Limb (tissue), 2 donors: ENCODE data around the gene NPW.
A peak's percentile ranks its signal among the peaks of the same experiment; 100 is the strongest.

ENCODE experiments used
- DNase-seq, 2 donors: peaks; one replicate each; pipeline ENCODE4 v3.0.0-alpha.2; 2016; ENCODE audit errors: extremely low spot score in 2 of 2

Gene NPW

DNA sequence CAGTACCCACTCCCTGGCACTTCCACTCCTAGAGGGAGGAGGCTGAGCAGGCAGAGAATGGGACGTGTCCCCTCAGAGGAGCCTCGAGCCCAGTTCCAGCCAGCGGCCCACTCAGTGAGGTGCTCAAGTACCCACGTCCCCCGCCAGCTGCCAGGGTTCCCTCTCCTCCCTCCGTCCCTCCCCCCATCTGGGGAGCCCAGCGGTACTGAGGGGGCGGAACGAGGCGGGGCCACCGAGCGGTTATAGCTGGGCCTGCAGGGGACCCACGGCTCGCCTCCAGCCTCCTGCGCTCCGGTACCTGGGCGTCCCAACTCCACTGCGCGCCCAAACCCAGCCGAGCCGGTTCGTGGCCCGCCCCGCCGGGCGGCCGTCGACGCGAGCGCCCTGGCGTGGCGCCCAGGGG lies at the start of gene NPW:
Gene NPW (plus strand): TSS at position 268 of the 403 bp plus-strand sequence.
- DNase-seq: peak in 1 of 2 donors; percentile 71

DNA sequence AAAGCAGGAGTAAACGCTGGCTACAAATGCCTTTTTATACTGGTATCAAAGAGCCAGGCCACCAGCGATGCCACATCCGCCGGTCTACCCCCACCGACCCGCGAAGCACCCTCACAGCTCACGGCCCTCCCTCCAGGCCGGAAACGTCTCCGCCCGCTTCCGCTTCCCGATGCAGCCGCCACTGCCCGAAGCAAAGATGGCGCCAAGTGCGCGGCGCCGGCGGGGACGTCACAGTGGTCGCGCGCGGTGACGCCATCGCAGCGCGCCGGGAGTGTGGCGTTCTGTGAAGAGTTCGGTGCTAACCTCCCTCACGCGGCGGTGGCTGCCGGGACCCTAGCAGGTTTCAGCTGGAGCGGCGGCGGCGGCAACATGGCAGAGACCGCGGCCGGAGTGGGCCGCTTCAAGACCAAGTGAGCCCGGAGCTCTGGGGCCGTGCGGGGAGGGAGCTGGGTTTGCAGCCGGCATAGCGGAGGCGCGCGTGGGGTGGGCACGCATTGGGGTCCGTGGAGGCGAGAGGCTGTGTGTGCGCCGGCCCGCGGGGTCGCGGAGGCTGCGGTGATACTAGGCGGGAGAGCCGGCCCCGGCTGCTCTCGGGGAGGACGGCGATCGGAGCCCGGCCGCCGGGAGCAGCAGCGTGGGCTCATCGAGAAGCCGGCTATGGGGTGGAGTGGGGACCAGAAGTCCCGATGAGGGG lies 47.6 kb upstream of the NPW start, which contains the start of gene TBL3:
Gene TBL3 (plus strand): TSS at position 258 of the 694 bp plus-strand sequence. CDS start 112 bp downstream, at position 370.
- peak; percentile 94 to 98 for DNase-seq

DNA sequence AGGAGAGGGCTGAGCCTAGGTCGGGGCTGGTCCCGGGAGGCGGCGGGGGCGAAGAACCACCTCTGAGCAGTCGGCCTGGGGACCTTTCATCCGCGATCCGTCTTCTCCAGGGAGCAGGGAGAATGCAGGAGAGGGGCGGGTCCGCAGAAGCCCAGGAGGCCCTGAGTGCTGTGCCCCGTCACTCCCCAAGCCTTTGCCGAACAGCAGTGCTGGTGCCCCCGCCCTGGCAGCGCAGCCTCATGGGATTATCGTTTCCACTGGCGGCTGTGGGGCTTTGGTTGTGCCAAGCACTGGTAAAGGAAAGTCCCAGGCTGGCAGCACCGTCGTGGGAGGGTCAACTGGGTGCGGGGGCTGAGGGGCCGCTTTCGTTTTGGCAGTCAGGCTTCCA lies 47.1 kb upstream of the NPW start:
- DNase-seq: no peak

DNA sequence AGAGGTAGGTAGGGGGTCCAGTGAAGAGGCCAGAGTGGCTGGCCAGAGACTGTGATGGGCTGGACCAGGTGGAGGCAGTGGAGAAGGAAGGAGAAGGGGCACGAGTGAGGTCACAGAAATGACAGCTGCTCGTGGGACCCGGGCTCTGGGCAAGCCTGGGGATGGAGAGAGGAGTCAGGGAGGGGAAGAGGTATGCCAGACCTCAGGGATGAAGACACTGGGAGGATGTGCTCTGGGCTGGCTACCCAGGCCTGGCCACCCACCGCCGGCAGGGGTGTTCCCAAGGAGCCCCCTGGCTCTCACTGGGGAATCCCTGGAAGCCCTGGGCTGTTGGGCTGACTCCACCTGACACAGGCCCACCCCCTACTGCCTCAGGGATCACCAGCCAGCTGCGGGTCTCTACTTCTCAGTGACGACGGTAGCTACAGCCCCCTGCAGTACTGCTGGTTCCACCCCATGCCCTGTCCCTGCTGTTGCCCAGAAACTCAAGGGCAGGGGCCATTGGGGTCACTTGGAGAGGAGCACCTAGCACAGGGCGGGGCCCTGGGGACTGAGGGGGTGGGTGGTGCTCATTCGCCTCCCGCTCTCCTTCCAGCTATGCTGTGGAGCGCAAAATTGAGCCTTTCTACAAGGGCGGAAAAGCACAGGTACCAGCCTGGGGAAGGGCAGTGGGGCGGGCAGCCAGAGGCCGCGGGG lies 46.0 kb upstream of the NPW start:
- no peak for DNase-seq

DNA sequence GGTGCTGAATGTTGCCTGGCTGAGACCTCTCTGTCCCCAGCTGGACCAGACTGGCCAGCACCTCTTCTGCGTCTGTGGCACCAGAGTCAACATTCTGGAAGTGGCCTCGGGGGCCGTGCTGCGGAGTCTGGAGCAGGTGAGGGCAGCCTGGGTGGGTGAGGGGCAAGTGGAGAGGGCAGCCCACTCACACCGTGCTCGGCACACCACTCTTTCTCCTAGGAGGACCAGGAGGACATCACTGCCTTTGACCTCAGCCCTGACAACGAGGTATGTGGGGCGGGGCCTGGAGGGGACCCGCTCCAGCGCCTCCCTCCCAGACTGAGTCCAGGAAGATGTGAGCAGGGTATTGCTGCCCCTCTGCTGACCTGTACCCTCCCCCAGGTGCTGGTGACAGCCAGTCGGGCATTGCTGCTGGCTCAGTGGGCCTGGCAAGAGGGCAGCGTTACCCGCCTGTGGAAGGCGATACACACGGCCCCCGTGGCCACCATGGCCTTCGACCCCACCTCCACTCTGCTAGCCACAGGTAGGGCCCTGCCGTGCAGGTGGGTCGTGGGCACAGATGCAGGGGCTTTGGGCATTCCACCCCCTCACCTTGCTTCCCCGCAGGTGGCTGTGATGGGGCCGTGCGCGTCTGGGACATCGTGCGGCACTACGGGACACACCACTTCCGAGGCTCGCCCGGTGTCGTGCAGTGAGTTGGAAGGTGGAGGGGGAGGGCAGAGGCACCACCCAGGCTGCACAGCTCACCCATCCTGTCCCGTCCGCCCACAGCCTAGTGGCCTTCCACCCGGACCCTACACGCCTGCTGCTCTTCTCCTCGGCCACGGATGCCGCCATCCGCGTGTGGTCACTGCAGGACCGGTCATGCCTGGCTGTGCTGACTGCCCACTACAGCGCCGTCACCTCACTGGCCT lies 45.2 kb upstream of the NPW start:
- DNase-seq: no peak

DNA sequence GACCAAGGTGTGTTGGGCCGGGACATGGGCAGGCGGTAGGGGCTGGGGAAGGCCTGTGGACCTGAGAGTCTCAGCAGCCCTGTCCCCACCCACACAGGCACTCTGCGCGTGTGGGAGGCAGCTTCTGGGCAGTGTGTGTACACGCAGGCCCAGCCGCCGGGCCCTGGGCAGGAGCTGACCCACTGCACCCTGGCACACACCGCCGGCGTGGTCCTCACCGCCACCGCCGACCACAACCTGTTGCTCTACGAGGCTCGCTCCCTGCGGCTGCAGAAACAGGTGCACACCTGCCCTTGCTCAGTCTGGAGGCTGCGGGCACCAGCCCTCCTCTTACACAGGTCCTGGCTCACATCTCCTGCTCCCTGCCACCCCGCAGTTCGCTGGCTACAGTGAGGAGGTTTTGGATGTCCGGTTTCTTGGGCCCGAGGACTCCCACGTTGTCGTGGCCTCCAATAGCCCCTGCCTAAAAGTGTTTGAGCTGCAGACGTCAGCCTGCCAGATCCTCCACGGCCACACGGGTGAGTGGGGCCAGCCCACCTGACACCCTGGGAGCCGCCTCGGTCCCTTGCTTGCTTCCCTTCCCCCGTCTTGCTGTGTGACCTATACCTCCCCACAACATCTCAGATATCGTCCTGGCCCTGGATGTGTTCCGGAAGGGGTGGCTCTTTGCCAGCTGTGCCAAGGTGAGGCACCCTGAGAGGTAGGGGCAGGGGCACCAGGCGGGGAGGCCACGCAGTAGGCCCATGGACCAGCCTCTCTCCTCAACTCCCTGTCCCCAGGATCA lies 44.0 kb upstream of the NPW start:
- DNase-seq: no peak

DNA sequence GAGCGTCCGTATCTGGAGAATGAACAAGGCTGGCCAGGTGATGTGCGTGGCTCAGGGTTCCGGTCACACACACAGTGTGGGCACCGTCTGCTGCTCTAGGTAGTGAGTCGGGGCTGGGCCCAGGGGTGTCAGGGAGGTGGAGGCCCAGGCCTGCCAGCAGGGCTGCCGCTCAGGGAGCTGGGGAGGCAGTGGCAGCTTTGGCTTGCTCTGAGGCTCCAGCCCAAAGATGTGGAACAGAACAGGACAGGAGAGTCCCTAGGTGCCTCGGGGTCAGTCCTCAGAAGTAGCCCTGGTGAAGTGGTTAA lies 43.4 kb upstream of the NPW start:
- no peak for DNase-seq

DNA sequence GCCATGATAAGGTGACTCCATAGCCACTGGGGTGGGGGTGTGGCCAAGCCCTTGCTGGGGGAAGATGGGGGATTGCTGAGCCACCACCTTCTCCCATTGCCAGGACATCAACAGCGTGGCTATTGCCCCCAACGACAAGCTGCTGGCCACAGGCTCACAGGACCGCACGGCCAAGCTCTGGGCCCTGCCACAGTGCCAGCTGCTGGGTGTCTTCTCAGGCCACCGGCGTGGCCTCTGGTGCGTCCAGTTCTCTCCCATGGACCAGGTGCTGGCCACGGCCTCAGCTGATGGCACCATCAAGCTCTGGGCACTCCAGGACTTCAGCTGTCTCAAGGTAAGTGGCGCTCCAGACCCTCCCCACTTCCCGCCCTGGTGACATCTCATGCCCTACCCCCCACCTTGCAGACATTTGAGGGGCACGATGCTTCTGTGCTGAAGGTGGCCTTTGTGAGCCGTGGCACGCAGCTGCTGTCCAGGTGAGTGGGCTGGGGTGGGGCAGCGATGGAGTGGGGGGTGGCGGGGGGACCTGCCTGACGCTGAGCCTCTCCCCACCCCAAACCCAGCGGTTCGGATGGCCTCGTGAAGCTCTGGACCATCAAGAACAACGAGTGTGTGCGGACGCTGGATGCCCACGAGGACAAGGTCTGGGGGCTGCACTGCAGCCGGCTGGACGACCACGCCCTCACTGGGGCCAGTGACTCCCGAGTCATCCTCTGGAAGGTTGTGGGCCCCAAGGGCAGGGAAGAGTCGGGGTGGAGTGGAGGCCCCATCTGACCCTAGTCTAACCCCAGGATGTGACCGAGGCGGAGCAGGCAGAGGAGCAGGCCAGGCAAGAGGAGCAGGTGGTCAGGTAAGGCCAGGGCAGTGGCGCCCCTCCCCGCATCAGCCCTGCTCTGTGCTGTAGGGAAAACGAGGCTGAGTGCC lies 42.4 kb upstream of the NPW start:
- DNase-seq: no peak

DNA sequence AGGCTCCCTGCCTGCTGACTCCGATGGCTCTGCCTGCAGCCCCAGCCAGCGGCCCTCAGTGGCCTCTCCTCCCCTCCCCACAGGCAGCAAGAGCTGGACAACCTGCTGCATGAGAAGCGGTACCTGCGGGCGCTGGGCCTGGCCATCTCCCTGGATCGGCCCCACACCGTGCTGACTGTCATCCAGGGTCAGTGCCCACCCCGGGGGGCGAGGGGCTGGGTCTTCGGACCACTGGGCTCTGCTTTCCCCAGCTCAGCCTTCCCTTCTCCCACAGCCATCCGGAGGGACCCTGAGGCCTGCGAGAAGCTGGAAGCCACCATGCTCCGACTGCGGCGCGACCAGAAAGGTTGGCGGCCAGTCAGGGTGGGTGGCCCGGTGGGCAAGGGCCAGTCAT lies 41.7 kb upstream of the NPW start:
- DNase-seq: no peak

DNA sequence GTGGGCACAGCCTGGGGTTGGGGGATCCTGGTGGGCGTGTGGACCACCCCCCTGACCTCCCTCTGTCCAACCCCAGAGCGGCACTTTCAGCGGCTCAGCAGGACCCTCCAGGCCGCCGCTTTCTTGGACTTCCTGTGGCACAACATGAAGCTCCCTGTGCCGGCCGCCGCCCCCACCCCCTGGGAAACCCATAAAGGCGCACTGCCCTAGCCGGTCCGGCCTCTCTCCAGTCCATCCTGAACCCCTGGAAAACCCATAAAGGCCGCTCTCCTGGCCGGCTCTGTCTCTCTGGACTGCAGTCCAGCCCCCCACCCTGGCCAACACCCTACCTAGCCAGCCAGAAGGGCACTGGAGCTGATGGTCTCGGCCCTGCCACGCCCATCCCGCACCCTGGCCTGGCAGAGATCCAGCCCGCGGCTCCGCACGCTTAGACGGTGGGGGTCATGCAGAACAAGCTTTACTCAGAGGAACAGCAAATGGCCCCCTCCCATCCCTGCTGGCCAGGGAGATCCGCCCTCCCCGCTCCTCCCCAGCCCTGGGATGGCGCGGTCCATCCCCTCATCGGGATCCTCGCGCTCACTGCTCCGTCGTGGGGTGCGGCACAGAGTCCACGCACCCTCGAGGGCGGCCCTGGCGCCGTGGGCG lies 41.0 kb upstream of the NPW start:
- no peak for DNase-seq

DNA sequence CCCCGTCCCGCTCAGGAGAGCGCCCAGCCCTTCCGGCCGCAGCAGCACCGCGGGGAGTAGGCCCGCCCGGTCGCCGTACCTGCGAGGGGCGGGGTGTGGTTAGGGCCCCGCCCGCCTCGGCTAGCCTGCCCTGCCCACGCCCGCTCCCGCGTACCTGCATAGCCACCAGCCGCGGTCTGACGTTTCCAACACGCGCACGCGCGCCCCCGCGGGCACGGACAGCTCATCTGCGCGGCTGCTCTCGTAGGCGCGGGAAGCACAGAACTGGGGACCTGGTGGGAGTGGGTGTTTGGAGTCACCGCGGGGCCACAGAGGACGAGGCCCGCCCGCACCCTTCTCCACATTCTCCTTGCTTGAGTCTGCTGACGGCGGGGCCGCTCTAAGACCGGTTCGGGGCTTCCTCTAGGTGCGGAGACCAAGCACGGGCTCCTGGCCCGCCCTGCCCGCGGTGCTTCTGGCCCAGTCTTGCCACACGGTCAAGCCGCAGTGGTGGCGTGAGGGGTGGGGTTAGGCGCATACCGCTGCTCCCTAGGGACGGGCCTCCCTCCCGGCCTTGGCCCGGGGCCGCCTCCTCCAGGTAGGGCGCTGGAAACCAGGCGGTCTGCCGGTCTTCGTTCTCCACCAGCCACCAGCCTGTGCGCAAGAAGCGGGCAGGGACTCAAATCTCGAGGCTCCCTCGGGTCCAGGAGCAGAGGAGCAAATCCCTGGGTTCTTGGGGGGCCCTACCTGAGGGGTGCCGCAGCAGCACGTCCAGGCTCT lies 40.1 kb upstream of the NPW start:
- DNase-seq: no peak

DNA sequence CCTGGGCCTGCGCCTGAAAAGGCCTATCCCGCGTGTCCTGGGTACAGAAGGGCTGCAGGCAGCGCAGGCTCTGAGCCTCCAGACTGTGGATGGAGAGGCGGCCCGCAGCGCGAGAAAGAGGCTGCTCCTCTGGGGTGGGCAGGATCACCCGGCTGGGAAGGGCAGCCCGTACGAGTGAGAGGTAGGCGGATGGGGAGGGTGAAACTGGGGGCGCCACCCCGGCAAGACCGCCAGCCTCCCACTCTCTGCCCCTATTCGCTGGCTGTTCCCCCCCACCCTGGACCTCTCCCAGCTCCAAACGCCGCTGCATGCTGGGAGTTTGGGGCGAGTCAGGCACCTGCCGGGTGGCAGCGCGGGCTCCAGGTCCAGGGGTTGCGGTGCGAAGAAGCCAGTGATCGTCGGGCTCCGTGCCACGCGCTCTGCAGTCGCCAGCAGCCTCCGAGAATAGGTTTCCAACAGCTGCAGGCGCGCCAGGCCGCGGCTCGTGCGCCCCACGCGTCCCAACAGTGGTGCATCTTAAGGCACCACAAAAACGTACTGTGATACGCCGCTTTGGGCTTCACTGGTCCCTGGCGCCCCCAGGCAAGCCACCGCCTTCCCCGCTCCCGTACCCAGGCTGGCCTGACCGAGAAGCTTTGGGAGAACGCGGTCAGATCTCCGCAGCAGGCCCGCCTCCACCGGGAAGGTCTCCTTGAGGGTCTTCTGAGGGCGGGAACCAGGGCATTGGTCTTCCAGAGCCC lies 39.4 kb upstream of the NPW start:
- peak in 1 of 2 donors; percentile 66 for DNase-seq

DNA sequence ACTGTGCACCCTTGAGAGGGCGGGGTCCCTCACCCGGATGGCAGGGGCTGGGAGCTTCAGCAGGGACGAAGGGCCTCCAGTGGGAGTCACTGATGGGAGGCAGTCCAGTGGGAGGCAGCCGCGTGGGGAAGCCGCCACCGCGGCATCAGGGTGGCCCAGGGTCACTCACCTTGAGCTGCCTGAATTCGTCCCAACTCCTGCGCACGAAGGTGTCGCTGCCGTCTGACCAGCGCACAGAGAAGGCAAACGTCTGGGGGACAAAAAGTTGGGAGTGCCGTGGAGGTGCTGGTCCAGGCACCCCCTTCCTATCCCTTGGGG lies 38.9 kb upstream of the NPW start:
- DNase-seq: no peak

DNA sequence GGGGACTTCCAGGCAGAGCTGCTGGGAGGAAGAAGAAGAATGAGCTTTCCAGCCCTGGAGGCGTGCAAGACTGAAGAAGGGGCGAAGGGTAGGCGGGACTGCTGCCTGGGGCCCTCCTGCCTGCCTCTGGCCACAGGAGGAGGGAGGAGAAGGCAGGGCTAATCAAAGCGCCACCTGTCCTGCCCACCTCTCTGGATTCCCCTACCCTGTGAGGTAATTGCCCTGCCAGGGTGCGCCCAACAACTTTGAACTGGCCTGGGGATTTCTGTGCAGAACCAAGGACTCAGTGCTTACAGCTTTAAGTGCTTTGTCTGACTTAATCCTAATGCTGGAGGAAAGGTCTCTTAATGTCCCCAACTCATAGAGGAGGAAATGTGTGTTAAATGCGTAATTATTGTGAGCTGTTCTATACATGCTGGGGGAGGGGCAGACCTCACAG lies 38.2 kb upstream of the NPW start, which contains the start of gene NOXO1:
Gene NOXO1 (minus strand): TSS at position 72 of the 439 bp plus-strand sequence. CDS start 290 bp downstream, outside the sequence.
- DNase-seq: no peak

DNA sequence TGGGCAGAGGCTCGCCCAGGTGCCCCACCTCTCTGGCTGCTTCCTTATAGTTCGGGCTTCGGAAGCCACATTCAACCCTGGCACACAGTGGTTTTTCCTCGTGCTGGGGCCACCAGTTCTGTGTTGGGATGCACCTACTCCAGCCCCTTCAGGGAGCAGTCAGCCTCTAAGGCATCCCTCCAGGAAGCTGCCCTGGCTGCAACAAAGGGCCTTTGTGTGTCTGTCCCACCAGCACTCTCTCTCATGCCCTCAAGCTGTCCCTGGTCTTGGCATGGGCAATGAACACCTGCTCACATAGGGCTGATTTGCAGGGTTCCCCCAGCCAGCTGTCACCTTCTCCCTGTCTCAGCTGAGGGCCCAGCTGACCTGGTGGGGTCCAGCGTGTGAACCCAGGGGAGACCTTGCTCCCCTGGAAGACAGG lies 37.6 kb upstream of the NPW start:
- no peak for DNase-seq

DNA sequence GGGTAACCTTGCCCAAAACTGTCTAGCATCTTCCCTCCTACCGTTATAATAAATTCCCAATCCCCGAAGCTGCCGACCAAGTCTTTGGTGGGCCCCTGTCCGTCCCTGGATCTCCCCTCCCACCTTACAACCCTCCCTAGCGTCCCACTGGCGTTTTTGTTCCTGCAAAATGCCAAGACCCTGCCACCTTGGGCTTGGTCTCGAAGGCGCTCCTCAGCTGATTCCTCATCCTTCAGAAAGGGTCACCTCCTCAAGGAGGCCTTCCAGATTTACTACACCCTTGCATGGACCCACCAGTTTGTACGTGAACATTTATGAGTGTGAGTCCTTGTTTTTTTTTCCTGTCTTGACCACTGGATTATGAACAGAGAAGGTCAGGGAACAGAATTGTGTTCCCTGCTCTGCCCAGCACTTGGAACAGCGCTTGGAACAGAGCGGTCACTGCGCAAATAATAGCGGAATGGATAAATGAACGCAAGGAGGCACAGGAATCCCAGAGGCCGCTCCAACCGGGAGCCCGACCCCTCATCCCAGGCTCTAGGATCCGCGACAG lies 36.5 kb upstream of the NPW start:
- DNase-seq: no peak

DNA sequence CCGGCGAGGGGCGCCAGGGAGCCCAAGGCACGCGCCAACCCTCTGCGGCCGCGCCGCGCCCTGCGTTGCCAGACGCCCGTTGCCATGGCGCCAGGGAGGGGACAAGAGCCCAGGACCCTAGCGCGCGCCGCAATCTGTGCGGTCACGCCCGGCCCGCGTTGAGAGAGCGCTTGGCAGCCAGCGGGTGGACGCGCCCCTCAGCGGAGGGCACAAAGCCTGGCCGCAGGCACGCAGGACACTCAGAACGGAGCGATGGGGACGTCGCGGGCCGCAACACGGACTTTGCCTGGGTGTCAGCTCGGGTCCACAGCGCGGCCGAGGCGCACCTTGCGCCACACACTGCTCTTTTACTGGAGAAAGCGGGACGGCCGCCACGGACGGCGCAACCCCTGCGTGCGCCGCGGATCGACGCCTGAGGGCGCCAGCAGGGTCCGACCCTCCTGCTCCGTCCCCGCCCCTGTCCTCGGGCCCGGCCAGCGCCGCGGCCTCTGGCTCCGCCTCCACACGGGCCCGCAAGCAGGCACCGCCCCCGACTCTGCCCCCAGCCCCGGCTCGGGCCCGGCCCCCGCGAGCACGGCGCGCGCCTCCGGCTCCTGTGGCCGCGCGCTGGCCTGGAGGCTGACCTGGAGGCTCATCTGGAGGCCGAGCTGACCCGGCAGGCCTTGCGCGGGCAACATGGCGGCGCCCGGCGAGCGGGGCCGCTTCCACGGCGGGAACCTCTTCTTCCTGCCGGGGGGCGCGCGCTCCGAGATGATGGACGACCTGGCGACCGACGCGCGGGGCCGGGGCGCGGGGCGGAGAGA lies 35.8 kb upstream of the NPW start, which contains the start of gene GFER:
Gene GFER (plus strand): TSS at position 650 of the 803 bp plus-strand sequence. CDS start 26 bp downstream, at position 676.
- DNase-seq: peak; percentile 93
